IMR-90 (cell line): Measurements from ENCODE around the gene IL1B. TPM values are rescaled to one million over a fixed set of nuclear protein-coding genes. Genes with fewer than 3 reads are reported as not detected.

ENCODE experiments used
- ATAC-seq: fragments of 200-7000 bp; cut with Tn5 transposase; 2 replicates; pipeline ENCODE4 v1.9.1; 2020; ENCODE audit warnings: low read depth, mild to moderate bottlenecking, moderate library complexity
- BruUV-seq: library from RNA; stranded (reverse); fragments of 400-500 nt; replicated peaks from 2 replicates; lab custom pipeline; 2021; lab: Mats Ljungman, UMichigan
- CTCF ChIA-PET: fragments of 300-600 bp; formaldehyde crosslinking; extraction: SDS; loops from one replicate; lab custom pipeline; 2021; ENCODE audit warnings: antibody characterized with exemption; lab: Yijun Ruan, JAX
- POLR2A ChIA-PET: fragments of 300-600 bp; sonication (Branson Sonifier 250); formaldehyde crosslinking; loops from one replicate; lab custom pipeline; 2022; ENCODE audit warnings: antibody characterized with exemption; ENCODE audit not compliant: unreplicated experiment; lab: Charles Lee
- DNase-seq: peaks from one replicate; pipeline ENCODE4 v3.0.0; 2013
- H2AFZ ChIP-seq: replicated peaks from 2 replicates; pipeline ENCODE3; 2013; ENCODE audit warnings: low read length, mild to moderate bottlenecking; ENCODE audit not compliant: poor library complexity
- H2AK5ac ChIP-seq: 2 replicates; pipeline ENCODE4 v1.6.1; 2013; ENCODE audit warnings: low read depth, low read length, inconsistent platforms
- H2AK9ac ChIP-seq: replicated peaks from 2 replicates; pipeline ENCODE3; 2013; ENCODE audit warnings: mild to moderate bottlenecking, low read depth, low read length, moderate library complexity; ENCODE audit not compliant: poor library complexity
- H2BK120ac ChIP-seq: 2 replicates; pipeline ENCODE4 v1.6.1; 2013; ENCODE audit warnings: low read depth, low read length, inconsistent platforms
- H2BK15ac ChIP-seq: 3 replicates; pipeline ENCODE4 v1.6.1; 2013; ENCODE audit warnings: low read depth, low read length, inconsistent platforms
- H2BK20ac ChIP-seq: 2 replicates; pipeline ENCODE4 v1.6.1; 2013; ENCODE audit warnings: low read depth, mild to moderate bottlenecking, inconsistent platforms, low read length, moderate library complexity
- H2BK5ac ChIP-seq: 2 replicates; pipeline ENCODE4 v1.6.1; 2013; ENCODE audit warnings: mild to moderate bottlenecking, low read depth, low read length, inconsistent platforms; ENCODE audit not compliant: poor library complexity, severe bottlenecking
- H3K14ac ChIP-seq: replicated peaks from 2 replicates; pipeline ENCODE4 v1.6.1; 2013; ENCODE audit warnings: low read depth, low read length, inconsistent platforms
- H3K18ac ChIP-seq: 2 replicates; pipeline ENCODE4 v1.6.1; 2013; ENCODE audit warnings: low read depth, low read length, control low read depth
- H3K23ac ChIP-seq: 2 replicates; pipeline ENCODE4 v1.6.1; 2013; ENCODE audit warnings: low read depth, low read length, inconsistent platforms
- H3K27ac ChIP-seq: 2 replicates; pipeline ENCODE4 v1.5.1; 2013; ENCODE audit warnings: mild to moderate bottlenecking, control low read depth, low read length; ENCODE audit not compliant: insufficient read depth
- H3K27me3 ChIP-seq: 2 replicates; pipeline ENCODE4 v1.6.1; 2013; ENCODE audit warnings: low read length; ENCODE audit not compliant: control insufficient read depth, insufficient read depth
- H3K36me3 ChIP-seq: 2 replicates; pipeline ENCODE4 v1.6.1; 2013; ENCODE audit warnings: low read length, mixed read lengths; ENCODE audit not compliant: control insufficient read depth, insufficient read depth
- H3K4ac ChIP-seq: 2 replicates; pipeline ENCODE4 v1.6.1; 2013; ENCODE audit warnings: low read depth, low read length, inconsistent platforms
- H3K4me1 ChIP-seq: 2 replicates; pipeline ENCODE4 v1.6.1; 2013; ENCODE audit warnings: low read length, mixed read lengths; ENCODE audit not compliant: control insufficient read depth, insufficient read depth
- H3K4me2 ChIP-seq: 2 replicates; pipeline ENCODE4 v1.6.1; 2013; ENCODE audit warnings: low read depth, mild to moderate bottlenecking, control low read depth, low read length, moderate library complexity
- H3K4me3 ChIP-seq: 2 replicates; pipeline ENCODE4 v1.5.1; 2013; ENCODE audit warnings: low read depth, mild to moderate bottlenecking, control low read depth, low read length, moderate library complexity; ENCODE audit not compliant: insufficient read depth
- H3K56ac ChIP-seq: 2 replicates; pipeline ENCODE4 v1.6.1; 2013; ENCODE audit warnings: low read length, inconsistent platforms; ENCODE audit not compliant: insufficient read depth; ENCODE audit errors: extremely low read depth
- H3K79me1 ChIP-seq, 2 experiments: 2 replicates each; pipeline ENCODE4 v1.6.1; 2013; ENCODE audit warnings: low read length in 2 of 2, inconsistent platforms in 1 of 2, low read depth in 1 of 2
- H3K9ac ChIP-seq: 2 replicates; pipeline ENCODE4 v1.6.1; 2013; ENCODE audit warnings: low read depth, low read length, control low read depth
- H3K9me1 ChIP-seq: 2 replicates; pipeline ENCODE4 v1.6.1; 2013; ENCODE audit warnings: low read length, inconsistent platforms; ENCODE audit not compliant: insufficient read depth
- H3K9me3 ChIP-seq: 2 replicates; pipeline ENCODE4 v1.6.1; 2013; ENCODE audit warnings: low read length; ENCODE audit not compliant: control insufficient read depth, insufficient read depth
- H4K20me1 ChIP-seq: 2 replicates; pipeline ENCODE4 v1.6.1; 2013; ENCODE audit warnings: low read length, inconsistent platforms; ENCODE audit not compliant: insufficient read depth
- H4K5ac ChIP-seq: 2 replicates; pipeline ENCODE4 v1.6.1; 2013; ENCODE audit warnings: mild to moderate bottlenecking, low read depth, low read length, control low read depth
- H4K8ac ChIP-seq, 2 experiments: 2 replicates each; pipeline ENCODE4 v1.6.1; 2013; ENCODE audit warnings: low read depth in 2 of 2, low read length in 2 of 2, control low read depth in 1 of 2, inconsistent platforms in 1 of 2
- H4K91ac ChIP-seq: 2 replicates; pipeline ENCODE4 v1.6.1; 2013; ENCODE audit warnings: low read depth, low read length, inconsistent platforms; ENCODE audit not compliant: insufficient read depth
- FOS ChIP-seq: fragments of 150-350 bp; IDR thresholded peaks from 2 replicates; pipeline ENCODE4 v1.6.1; 2016; ENCODE audit warnings: low read depth, low read length
- MAFK ChIP-seq: IDR thresholded peaks from 2 replicates; pipeline ENCODE4 v1.6.1; 2012; ENCODE audit warnings: low read depth, low read length, improper control_type of control experiment
- WGBS, 2 experiments: methylation state at CpG; one replicate each; pipeline versions ENCODE4 v1.1.5 to v1.1.7; 2013; ENCODE audit warnings: missing lambda C conversion rate in 2 of 2; ENCODE audit not compliant: insufficient read length in 1 of 2; ENCODE audit errors: extremely low coverage in 2 of 2; 5-methylcytosine and 5-hydroxymethylcytosine counted together
- dilution Hi-C: fragments of 300-500 bp; cut with HindIII; formaldehyde crosslinking; loops from one replicate; pipeline ENCODE4 v1.14.3; 2018; ENCODE audit warnings: low sequenced_read_pairs; ENCODE audit not compliant: unreplicated experiment
- in situ Hi-C: fragments of 300-500 bp; cut with MboI; formaldehyde crosslinking; loops from 3 replicates; pipeline ENCODE4 v1.14.3; 2019; ENCODE audit warnings: low sequenced_read_pairs, inconsistent platforms, mixed read lengths
- intact Hi-C: fragments of 100-400 bp; cut with micrococcal nuclease; formaldehyde crosslinking; loops from 2 replicates; pipeline ENCODE4 v1.10.0; 2022
- polyA plus RNA-seq, 3 experiments: library from polyadenylated mRNA; depleted of rRNA; stranded (reverse); fragments of >200 nt; gene quantifications; 2 replicates each; pipeline ENCODE4 v1.2.3, GENCODE V29; 2012; ENCODE audit warnings: low replicate concordance in 1 of 3
- total RNA-seq: library from RNA; depleted of rRNA; stranded (reverse); fragments of >200 nt; gene quantifications from 2 replicates; pipeline ENCODE4 v1.2.3, GENCODE V29; 2012

The IL1B gene
- total and polyA plus RNA-seq, 2 of the 4 experiments (the other 2 are of a cell fraction) = 3.0 to 4.4 TPM

- H3K9me1 ChIP-seq = peaks cover 4% of the 10 kb centered on the region; the same call in 1 of the 2 replicates
- no peak overlapping the region for H3K4me3 ChIP-seq
- no peak overlapping the region for H2BK15ac ChIP-seq
- H2AK5ac ChIP-seq = no peak overlapping the region
- dilution Hi-C loops (no loop called here), intact Hi-C loops (no loop called here), in situ Hi-C loops (no loop called here)
- H2AK9ac ChIP-seq = no peak overlapping the region
- H3K9ac ChIP-seq = no peak overlapping the region
- H3K4me2 ChIP-seq = no peak overlapping the region
- H3K18ac ChIP-seq = no peak overlapping the region
- DNase-seq (no peak), ATAC-seq (no peak)
- no peak overlapping the region for H2BK120ac ChIP-seq
- POLR2A ChIA-PET = no interaction called here
- TF ChIP-seq FOS (no peak), MAFK (no peak)
- H4K5ac ChIP-seq = no peak overlapping the region
- no peak overlapping the region for H2BK20ac ChIP-seq
- no peak overlapping the region for H2AFZ ChIP-seq
- no peaks in the 10 kb centered on the region for H3K27me3 ChIP-seq
- H3K4me1 ChIP-seq = no peaks in the 10 kb centered on the region
- no peak overlapping the region for H4K8ac ChIP-seq
- H4K91ac ChIP-seq = no peak overlapping the region
- H3K9me3 ChIP-seq = no peaks in the 10 kb centered on the region; the same call in 1 of the 2 replicates
- H3K27ac ChIP-seq = no peak overlapping the region
- no peaks in the 10 kb centered on the region for H3K79me1 ChIP-seq
- no peaks in the 10 kb centered on the region for H4K20me1 ChIP-seq
- H3K36me3 ChIP-seq = no peaks in the 10 kb centered on the region
- no peak overlapping the region for H3K23ac ChIP-seq
- no peak overlapping the region for H3K4ac ChIP-seq
- no CpG with 5 or more reads among the region's 2 CpGs for WGBS, 2 experiments
- no peak overlapping the region for H3K56ac ChIP-seq
- no peak overlapping the region for H3K14ac ChIP-seq
- no peak overlapping the region for H2BK5ac ChIP-seq
- BruUV-seq = no TSS peak
- CTCF ChIA-PET = no interaction called here
Observed at GRCh38 chr2:112843836-112844235, 7.3 kb upstream of the IL1B start.
